Glutamatergic neuron (in vitro differentiated cells): ENCODE results near the gene MOB3B. TPM values are rescaled to one million over a fixed set of nuclear protein-coding genes. Genes with fewer than 3 reads are reported as not detected.

Experiments used
- DNase-seq: peaks from one replicate; pipeline ENCODE4 v3.0.0; 2022
- H3K27ac Mint-ChIP-seq: one replicate; pipeline ENCODE4 v1.8.0; 2020; ENCODE audit warnings: mild to moderate bottlenecking, mixed read lengths, inconsistent platforms; ENCODE audit not compliant: unreplicated experiment
- H3K27me3 Mint-ChIP-seq: one replicate; pipeline ENCODE4 v1.8.0; 2020; ENCODE audit warnings: mild to moderate bottlenecking, moderate library complexity, mixed read lengths, inconsistent platforms; ENCODE audit not compliant: unreplicated experiment
- H3K36me3 Mint-ChIP-seq: one replicate; pipeline ENCODE4 v1.8.0; 2020; ENCODE audit warnings: mild to moderate bottlenecking, mixed read lengths, inconsistent platforms; ENCODE audit not compliant: unreplicated experiment
- H3K4me1 Mint-ChIP-seq: one replicate; pipeline ENCODE4 v1.8.0; 2020; ENCODE audit warnings: mild to moderate bottlenecking, low read depth, mixed read lengths, inconsistent platforms; ENCODE audit not compliant: unreplicated experiment
- H3K4me3 Mint-ChIP-seq: one replicate; pipeline ENCODE4 v1.8.0; 2020; ENCODE audit warnings: mild to moderate bottlenecking, mixed read lengths, inconsistent platforms; ENCODE audit not compliant: unreplicated experiment
- H3K9me3 Mint-ChIP-seq: one replicate; pipeline ENCODE4 v1.8.0; 2020; ENCODE audit warnings: mild to moderate bottlenecking, moderate library complexity, mixed read lengths, inconsistent platforms; ENCODE audit not compliant: unreplicated experiment
- CTCF ChIP-seq: fragments of 200-600 bp; sonication (generic); IDR thresholded peaks from one replicate; pipeline ENCODE4 v1.5.0; 2021; ENCODE audit not compliant: partially characterized antibody, unreplicated experiment
- total RNA-seq: library from RNA; stranded (reverse); fragmentation: NEBNext Ultra II Directional; extraction: Animal tissue kit (Norgen Biotek cat#: 25700); gene quantifications from one replicate; pipeline ENCODE4 v1.2.1, GENCODE V29; 2021; ENCODE audit not compliant: unreplicated experiment

MOB3B gene
- total RNA-seq, 1 donor from 2014 or later = 1.8 TPM

- H3K36me3 Mint-ChIP-seq = no peaks in the 10 kb centered on the region
- TF ChIP-seq CTCF = no peak
- DNase-seq = no peak
- H3K4me3 Mint-ChIP-seq = no peak overlapping the region
- no peaks in the 10 kb centered on the region for H3K9me3 Mint-ChIP-seq
- H3K4me1 Mint-ChIP-seq = no peaks in the 10 kb centered on the region
- no peaks in the 10 kb centered on the region for H3K27me3 Mint-ChIP-seq
- H3K27ac Mint-ChIP-seq = no peak overlapping the region
These were observed 198.2 kb downstream of the MOB3B start for GRCh38 chr9:27331393-27331792.

DNA sequence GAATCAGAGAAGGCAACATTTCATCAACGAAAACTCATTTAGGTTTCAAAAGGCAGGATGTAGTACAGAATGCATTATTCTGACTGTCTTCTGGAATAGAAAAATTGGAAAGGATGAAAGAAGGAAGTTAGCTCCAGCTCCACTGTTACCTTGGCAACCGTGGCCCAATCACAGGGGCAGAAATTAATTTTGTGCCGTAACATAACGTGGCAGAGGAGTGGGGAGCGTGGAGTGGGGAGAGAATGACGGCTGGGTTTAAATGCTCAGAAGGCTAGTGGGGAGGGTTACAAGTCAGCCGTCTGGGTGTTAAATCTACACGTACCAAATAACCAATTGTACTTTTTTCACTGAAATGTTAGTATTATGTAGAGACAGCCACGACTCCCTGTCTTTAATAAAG, 200.3 kb downstream of the MOB3B start:
- no peaks in the 10 kb centered on the region for H3K36me3 Mint-ChIP-seq
- H3K4me3 Mint-ChIP-seq = no peak overlapping the region
- no peak overlapping the region for H3K27ac Mint-ChIP-seq
- no peak for DNase-seq
- no peaks in the 10 kb centered on the region for H3K9me3 Mint-ChIP-seq
- no peaks in the 10 kb centered on the region for H3K27me3 Mint-ChIP-seq
- no peak for TF ChIP-seq CTCF
- no peaks in the 10 kb centered on the region for H3K4me1 Mint-ChIP-seq

GRCh38 chr9:27328483-27328882, 201.1 kb downstream of the MOB3B start:
- no peaks in the 10 kb centered on the region for H3K27me3 Mint-ChIP-seq
- TF ChIP-seq CTCF = no peak
- H3K4me3 Mint-ChIP-seq = no peak overlapping the region
- no peak for DNase-seq
- H3K9me3 Mint-ChIP-seq = no peaks in the 10 kb centered on the region
- no peak overlapping the region for H3K27ac Mint-ChIP-seq
- H3K36me3 Mint-ChIP-seq = no peaks in the 10 kb centered on the region
- no peaks in the 10 kb centered on the region for H3K4me1 Mint-ChIP-seq

- no peak for DNase-seq
- peaks cover 4% of the 10 kb centered on the region for H3K9me3 Mint-ChIP-seq
- H3K4me1 Mint-ChIP-seq = no peaks in the 10 kb centered on the region
- H3K4me3 Mint-ChIP-seq = no peak overlapping the region
- H3K36me3 Mint-ChIP-seq = no peaks in the 10 kb centered on the region
- H3K27ac Mint-ChIP-seq = no peak overlapping the region
- TF ChIP-seq CTCF = no peak
- H3K27me3 Mint-ChIP-seq = peaks cover 3% of the 10 kb centered on the region
These were observed 218.4 kb downstream of the MOB3B start for GRCh38 chr9:27311184-27311583.

GRCh38 chr9:27310582-27310981, 219.0 kb downstream of the MOB3B start:
- Mint-ChIP-seq H3K36me3 (no peaks in the 10 kb centered on the region), H3K27me3 (peaks cover 3% of the 10 kb centered on the region), H3K9me3 (peaks cover 4% of the 10 kb centered on the region), H3K27ac (no peak overlapping the region), H3K4me3 (no peak overlapping the region), H3K4me1 (no peaks in the 10 kb centered on the region)
- no peak for TF ChIP-seq CTCF
- DNase-seq = no peak
